Measurements from ENCODE around the gene IMMP2L.

DNA sequence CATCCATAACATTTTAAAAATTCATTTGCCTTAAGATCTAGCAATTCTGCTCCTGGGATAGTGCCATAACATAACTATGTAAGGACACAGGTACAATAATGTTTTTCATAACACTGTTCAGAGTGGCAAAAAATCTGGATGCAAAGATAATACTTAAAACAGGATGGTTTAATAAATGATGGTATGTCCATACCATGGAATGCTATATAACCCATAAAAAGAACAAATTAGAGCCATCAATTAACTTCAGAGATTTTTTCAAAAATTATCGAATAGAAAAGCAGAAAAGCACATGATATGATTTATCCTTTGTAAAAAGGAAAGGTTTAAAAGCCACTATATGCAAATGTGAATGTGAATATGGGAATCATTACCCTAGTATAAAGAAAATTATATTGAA is 664.8 kb downstream of the IMMP2L start:
- TF ChIP-seq, protein P1, sequence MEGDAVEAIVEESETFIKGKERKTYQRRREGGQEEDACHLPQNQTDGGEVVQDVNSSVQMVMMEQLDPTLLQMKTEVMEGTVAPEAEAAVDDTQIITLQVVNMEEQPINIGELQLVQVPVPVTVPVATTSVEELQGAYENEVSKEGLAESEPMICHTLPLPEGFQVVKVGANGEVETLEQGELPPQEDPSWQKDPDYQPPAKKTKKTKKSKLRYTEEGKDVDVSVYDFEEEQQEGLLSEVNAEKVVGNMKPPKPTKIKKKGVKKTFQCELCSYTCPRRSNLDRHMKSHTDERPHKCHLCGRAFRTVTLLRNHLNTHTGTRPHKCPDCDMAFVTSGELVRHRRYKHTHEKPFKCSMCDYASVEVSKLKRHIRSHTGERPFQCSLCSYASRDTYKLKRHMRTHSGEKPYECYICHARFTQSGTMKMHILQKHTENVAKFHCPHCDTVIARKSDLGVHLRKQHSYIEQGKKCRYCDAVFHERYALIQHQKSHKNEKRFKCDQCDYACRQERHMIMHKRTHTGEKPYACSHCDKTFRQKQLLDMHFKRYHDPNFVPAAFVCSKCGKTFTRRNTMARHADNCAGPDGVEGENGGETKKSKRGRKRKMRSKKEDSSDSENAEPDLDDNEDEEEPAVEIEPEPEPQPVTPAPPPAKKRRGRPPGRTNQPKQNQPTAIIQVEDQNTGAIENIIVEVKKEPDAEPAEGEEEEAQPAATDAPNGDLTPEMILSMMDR (IDR thresholded peaks at IDR 0.05; ENCODE audit: insufficient read depth, low read length, poor library complexity, severe bottlenecking), result no peak
- no peak for TF ChIP-seq EZH2phosphoT487 (conservative IDR thresholded peaks at IDR 0.05; ENCODE audit: low read length)

Measured in SU-DHL-6 (cell line).